HG02973 (cell line): Measurements from ENCODE around the gene SSTR5.

ENCODE experiments used
- ATAC-seq: cut with Tn5 transposase; IDR thresholded peaks from one replicate; pipeline ENCODE4 v1.9.1; 2021; ENCODE audit warnings: moderate library complexity; ENCODE audit not compliant: unreplicated experiment

Gene SSTR5

DNA sequence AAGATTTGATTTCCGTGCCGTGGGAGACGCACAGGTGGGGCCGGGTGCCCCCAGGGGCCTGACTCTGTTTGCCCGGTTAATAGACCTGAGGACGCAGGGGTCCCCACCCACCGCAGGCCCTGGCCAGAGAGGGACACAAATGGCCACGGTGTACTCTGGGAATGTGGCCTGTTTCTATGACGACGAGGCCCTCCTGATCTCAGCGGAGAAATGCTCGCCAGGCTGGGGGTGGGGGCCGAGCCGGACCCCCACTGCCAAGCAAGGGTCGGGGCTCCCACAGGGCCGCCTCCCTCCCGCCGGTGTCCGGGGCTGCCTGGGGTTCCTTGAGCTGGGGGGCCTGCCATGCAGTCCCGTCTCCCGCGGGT, 48.0 kb downstream of the SSTR5 start:
- no peak for ATAC-seq

DNA sequence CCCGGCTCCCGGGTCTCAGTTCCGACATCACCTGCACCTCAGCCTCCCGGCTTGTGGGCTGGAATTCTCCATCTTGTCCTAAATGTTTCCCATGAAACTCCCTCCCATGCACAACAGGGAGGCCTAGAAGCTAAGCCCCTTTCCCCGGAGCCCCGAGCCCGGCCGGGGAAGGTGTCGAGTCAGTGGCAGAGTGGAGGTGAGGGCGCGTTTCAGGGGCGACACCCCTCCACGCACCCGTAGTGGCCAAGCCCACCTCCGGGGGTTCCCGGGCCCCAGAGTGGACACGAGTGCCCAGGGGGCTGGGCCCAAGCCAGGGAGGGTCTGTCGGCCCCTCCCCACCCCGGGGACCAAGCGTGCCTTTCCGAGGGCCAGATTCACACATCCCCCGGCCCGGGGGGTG, 48.5 kb downstream of the SSTR5 start:
- no peak for ATAC-seq

DNA sequence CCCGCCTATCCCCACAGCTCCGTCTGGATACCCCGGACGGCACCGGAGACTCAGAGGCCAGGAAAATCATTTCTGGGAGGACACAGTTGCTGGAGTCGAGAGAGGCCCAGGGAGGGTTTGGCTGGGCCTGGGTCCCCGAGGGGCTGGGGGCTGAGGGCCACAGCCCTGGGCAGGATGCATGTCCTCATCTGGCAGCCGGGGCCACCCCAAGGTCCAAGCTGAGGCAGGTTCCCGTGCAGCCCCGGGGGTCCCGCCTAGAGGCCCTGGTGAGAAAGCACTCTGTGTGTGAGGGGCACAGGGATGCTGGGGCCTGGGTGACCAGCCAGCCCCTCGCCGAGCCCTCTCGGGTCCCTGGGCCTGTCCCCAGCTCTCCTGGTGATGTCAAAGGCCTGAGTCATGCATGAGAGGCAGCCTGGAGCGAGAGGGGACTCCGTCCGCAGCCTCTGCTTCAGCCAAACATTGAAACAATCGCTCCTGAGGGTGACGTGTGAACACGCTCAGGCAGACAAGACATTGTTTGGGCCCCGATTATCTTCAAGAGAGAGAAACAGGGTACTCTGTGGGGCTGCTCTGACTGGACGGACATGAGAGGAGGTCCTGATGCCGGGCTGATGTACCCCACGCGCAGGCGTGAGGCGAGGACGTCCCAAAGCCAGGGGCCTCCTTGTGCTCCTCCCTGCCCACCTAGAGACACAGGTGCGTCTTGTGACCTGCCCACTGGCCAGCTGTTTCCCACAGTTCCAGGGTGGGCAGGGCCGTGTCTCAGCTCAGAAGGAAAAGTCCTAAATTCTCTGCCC, 49.3 kb downstream of the SSTR5 start:
- no peak for ATAC-seq

DNA sequence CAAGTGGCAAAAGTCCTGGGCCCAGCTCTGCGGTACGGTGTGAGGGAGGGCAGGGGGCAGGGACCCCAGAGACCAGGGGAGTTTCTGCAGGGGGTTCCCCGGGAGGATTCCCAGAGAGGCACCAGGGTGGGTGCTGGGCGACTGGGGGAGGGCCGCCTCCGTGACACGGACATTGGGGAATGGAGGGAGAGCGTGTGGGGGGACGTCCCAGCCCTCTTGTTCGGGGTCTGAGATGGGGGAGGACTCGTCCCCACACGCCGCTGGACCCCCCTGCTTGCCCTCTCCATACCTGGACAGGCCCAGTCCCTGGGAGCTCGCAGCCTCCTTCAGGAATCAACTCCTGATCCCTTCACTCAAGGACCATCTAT, 49.8 kb downstream of the SSTR5 start:
- ATAC-seq, result no peak

DNA sequence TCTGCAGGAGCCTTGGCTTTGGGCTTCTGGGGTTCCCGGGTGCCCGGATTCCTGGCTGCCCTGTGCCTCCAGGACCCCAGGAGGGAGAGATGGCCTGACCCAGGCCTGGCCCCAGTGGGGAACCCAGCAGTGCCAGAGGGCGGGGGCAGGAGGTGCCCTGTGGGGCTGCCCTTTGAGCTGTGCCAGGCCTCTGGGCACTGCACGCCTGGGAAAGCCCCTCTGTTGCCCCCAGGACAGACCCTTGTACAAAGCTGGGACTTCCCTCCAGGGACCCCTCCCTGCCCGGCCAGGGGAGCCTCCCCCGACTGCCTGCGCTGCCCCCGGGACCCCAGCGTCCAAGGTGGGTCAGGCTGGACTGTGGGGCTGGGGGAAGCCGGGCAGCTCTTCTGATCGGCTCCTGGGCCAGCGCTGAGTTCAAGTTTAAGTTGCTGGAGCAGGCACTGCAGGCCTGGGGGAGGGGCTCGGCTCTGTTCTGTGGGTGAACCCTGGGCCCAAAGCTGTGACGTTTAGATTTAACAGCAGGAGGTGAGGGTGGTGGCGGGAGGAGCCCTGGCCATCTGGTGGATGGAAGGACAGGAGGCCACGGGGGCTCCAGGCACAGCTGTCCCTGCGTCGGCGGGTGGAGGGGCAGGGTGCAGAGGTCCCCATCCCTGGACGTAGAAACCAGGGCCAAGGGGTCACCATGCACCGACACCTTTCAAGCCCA, 51.1 kb downstream of the SSTR5 start:
- ATAC-seq, result no peak

DNA sequence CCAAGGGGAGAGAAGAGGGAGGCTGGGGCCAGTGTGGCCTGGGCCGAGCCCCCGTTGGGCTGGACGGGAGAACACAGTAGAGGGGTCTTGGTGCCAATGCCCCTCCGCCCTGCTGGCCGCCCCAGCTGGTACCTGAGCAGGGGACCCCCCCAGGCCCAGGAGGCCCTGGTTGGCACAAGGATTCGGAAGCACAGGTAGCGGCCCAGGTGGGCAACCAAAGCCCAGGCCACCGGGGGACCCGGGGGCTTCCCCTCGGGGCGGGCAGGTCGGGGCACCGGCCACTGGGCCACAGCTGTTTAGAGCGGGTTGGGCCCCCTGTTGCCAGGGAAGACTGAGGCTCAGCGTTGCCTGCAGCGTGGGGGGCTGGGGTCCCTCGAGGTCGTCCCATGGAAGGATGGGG, 51.7 kb downstream of the SSTR5 start:
- ATAC-seq, result no peak

DNA sequence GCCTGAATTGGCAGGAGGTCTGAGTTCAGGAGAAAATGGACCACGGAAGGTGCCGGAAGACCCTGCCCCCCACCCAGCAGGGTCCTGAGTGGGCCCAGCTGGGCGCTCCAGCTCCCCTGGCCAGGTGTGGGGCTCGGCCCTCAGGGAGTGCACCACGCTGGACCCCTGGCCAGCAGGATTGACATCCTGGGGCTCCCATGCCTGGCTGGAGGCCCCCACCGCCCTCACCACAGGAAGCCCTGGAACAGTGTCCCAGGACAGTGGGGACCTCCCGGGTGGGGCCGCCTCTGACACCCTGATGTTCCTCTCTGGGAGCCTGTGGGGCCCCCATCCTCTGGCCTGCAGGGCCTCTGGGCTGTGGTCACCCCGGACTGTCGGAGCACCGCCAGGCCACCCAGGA, 52.2 kb downstream of the SSTR5 start:
- no peak for ATAC-seq

DNA sequence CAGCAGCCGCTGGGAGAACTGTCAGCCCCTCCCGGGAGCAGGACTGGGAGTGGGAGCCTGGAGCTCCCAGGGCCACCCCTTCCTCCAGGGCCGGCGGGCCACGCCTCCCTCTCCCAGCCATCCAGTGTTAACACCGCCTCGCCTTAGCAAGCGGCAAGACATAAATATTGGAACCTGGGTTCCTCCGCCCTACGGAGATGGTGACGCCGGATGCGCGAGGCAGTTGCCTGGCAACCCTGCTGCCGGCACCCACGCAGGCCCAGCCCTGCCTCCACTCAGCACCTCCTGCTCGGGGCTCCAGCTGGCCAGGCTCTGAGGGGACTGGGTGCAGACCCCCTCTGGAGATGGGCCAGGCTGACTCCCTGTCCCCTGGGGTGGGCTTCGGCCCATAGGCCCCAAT, 52.9 kb downstream of the SSTR5 start:
- no peak for ATAC-seq

DNA sequence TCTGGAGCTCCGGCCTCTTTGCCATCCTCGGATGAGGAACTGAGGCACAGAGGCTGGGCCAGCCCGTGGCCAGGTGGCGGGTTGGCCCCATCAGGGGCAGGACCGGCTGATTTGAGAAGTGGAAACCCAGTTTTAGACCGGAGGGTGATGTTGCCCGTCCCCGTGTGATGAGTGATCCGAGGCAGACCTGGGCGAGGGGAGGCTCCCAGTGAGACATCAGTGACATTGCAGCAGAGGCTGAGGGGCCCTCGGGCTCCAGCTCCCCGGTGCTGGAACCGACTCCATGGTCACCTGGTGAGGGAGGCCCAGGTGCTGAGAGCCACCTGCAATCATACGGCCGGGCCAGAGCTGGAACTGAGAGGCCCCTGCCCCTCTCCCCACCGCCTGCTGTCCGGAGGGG, 53.5 kb downstream of the SSTR5 start:
- ATAC-seq, result no peak

DNA sequence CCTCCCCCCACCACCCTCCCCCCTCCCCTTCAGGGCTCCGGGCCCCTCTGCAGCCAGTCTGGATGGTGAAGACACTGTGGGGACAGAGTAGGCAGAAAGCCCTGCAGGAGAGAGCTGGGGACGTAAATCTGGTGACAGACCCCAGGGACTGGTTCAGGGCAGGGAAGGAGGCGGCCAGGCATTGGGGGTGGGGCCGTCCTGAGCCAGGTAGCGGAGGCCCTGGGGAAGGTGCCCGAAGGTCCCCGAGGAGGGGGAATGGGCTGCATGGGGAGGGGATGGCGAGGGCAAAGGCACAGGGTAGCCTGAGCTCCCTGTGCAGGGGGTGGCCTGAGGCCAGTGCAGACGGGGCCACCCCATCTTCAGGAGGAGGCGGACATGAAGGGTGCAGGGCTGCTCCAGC, 54.0 kb downstream of the SSTR5 start:
- ATAC-seq, result no peak

DNA sequence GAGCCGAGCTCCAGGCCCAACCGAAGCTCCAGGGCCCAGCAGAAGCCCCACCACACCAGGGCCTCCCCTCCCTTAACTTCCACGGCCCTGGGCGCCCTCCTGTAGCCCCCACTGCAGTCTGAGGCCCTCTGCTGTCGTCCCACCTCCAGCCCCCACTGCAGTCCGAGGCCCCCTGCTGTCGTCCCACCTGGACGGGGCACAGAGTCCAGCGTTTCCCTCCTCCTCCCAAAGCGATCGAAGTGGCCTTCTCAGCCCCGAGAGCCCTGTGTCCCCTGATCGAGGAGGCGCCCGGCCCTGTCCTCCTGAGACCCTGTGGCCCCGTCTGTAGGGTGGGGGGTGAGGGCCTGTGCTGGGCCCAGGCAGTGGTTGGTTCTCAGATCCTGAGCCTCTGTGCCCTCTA, 54.6 kb downstream of the SSTR5 start:
- ATAC-seq, result no peak

DNA sequence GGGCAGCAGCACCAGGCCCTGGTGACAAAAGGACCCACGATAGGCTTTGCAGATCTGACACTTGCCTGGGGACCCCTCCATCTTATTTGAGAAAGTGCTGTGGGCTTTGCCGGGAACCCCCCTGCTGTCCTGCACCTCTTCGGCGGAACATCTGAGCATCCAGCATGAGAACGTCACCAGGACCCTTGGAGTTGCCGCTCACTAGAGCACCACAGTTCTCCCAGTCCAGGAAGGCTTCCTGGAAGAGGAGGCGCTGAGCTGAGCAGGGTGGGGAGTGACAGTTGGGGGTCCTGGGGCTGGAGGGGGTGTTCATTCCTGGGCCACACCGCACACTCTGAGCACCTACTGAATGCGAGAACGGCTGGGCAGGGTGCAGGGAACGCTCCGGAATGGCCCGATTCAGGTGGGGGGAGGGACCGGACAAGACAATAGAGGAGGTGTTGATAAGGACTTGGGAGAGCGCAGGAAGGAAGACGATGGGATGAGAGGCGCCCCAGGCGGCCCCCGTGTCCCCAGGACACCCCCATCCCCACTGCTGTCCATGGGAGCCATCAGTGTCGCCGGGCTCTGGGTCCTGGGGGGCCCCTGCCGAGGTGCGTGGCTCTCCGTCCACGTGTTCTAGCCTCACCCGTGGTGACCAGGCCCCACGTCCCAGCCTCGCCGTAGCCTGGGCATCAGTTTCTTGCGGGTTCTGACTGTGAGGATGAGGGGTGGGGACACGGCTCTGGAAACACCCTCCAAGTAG, 55.6 kb downstream of the SSTR5 start:
- ATAC-seq, result no peak

DNA sequence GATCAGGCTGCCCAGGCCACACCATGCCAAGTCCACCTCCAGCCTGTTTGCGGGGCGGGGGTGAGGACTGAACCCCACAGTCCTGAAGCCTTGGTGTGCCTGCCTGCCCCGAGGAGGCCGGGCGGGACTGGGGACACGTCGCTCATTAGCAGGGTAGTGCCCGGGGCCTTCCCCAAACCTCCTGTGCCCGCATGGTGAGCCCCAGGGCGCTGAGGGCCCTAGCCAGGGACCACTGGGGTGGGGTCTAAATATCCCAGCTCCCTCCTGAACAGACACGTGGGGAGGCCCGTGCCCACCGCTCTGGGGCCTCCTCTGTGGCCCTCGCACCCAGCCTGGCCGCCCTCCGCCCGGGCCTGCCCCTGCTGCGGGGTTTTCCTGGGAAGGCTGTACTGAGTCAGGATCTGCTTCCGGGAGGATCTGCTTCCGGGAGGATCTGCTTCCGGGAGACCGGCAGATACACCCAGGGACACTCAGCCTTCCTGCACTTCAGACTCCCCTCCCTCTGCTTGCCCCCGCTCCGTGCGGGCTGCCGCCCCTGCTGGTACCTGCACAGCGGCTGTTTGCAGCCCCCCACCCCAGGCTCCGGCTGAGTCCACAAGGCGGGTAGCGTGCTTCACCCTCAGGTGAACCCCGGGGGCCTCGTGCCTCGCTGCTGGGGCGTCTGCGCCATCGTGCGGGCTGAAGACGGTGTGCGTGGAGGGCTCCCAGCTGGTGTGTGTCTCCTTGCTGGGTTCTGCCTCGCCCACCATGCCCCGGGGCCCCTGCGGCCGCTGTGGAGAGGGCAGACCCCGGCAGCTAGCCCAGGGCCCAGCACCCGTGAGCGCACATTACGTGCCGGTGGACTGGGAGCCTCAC, 56.8 kb downstream of the SSTR5 start:
- no peak for ATAC-seq

DNA sequence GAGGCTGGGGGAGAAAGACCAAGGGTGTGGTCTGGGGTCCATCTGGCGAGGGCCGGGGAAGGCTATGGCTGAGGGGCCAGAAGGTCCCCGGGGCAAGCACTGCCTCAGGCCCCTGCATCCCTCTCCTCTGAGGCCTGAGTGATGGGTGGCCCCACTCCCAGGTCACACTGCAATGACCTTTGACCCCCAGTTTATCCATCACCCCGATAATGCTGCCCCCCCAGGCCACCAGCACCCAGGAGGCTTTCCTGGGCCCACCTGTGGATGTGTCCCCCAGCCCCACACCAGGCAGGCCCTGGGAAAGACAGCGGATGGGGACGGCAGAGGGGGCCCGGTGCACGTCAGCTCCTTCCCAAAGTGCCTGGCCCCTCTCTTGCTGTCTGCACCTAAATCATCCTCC, 57.8 kb downstream of the SSTR5 start:
- ATAC-seq, result no peak
